NCI-H1417 treated with DMSO at 0.1 percent for 48 hours (cell line): ENCODE results near the gene C1QTNF4.
"Not testable (repeated sequence)": the region's sequence is repeated elsewhere in the genome, so short reads cannot be mapped to it uniquely, and the experiment has no call there.

Experiments used
- DNase-seq: peaks from one replicate; lab custom pipeline; 2025; lab: John Stamatoyannopoulos, UW

The C1QTNF4 gene

GRCh38 chr11:47593934-47594855 is at the start of gene C1QTNF4:
Gene C1QTNF4, minus strand, starts transcription at chr11:47594411. Its CDS starts 3,601 bp downstream, at chr11:47590810.
- DNase-seq = no peak

GRCh38 chr11:47642099-47642855 is 48.1 kb upstream of the C1QTNF4 start, which contains the start of gene MTCH2:
Gene MTCH2, minus strand, starts transcription at chr11:47642559. Its CDS starts 94 bp downstream, at chr11:47642465.
- peak; percentile 82 for DNase-seq

GRCh38 chr11:47641600-47642098 is 47.4 kb upstream of the C1QTNF4 start:
- no peak for DNase-seq

- not testable (repeated sequence) for DNase-seq
Observed at GRCh38 chr11:47640506-47640905, 46.3 kb upstream of the C1QTNF4 start.

- DNase-seq = not testable (repeated sequence)
Observed at GRCh38 chr11:47636331-47636730, 42.1 kb upstream of the C1QTNF4 start.

GRCh38 chr11:47631473-47631872 is 37.3 kb upstream of the C1QTNF4 start:
- DNase-seq = no peak

GRCh38 chr11:47628026-47628425 is 33.8 kb upstream of the C1QTNF4 start:
- no peak for DNase-seq

GRCh38 chr11:47626234-47626633 is 32.0 kb upstream of the C1QTNF4 start:
- no peak for DNase-seq

GRCh38 chr11:47620836-47621378 is 26.7 kb upstream of the C1QTNF4 start:
- no peak for DNase-seq

GRCh38 chr11:47617417-47617809 is 23.2 kb upstream of the C1QTNF4 start:
- DNase-seq = no peak

GRCh38 chr11:47616726-47617416 is 22.7 kb upstream of the C1QTNF4 start:
- DNase-seq = no peak

GRCh38 chr11:47615249-47615648 is 21.0 kb upstream of the C1QTNF4 start:
- DNase-seq = no peak

- no peak for DNase-seq
Observed at GRCh38 chr11:47611348-47611794, 17.2 kb upstream of the C1QTNF4 start.

- no peak for DNase-seq
Observed at GRCh38 chr11:47609675-47610074, 15.5 kb upstream of the C1QTNF4 start.

- no peak for DNase-seq
Observed at GRCh38 chr11:47607380-47607779, 13.2 kb upstream of the C1QTNF4 start.

- no peak for DNase-seq
Observed at GRCh38 chr11:47606731-47607130, 12.5 kb upstream of the C1QTNF4 start.

GRCh38 chr11:47605921-47606320 is 11.7 kb upstream of the C1QTNF4 start:
- DNase-seq = no peak

GRCh38 chr11:47603295-47603694 is 9.1 kb upstream of the C1QTNF4 start:
- DNase-seq = no peak

- DNase-seq = no peak
Observed at GRCh38 chr11:47599902-47600301, 5.7 kb upstream of the C1QTNF4 start.

- no peak for DNase-seq
Observed at GRCh38 chr11:47595967-47596366, 1.8 kb upstream of the C1QTNF4 start.

- no peak for DNase-seq
Observed at GRCh38 chr11:47595029-47595428, 818 bp upstream of the C1QTNF4 start.

GRCh38 chr11:47593492-47593933 is 698 bp downstream of the C1QTNF4 start:
- DNase-seq = no peak
